H7 (cell line): Measurements from ENCODE around the gene COL8A1. TPM values are rescaled to one million over a fixed set of nuclear protein-coding genes. Genes with fewer than 3 reads are reported as not detected.

Experiments
- DNase-seq: peaks from one replicate; pipeline ENCODE4 v3.0.0; 2012
- H3K27me3 ChIP-seq: 2 replicates; pipeline ENCODE4 v1.6.0; 2011; ENCODE audit warnings: mild to moderate bottlenecking, low read length; ENCODE audit not compliant: control insufficient read depth, insufficient read depth
- H3K36me3 ChIP-seq: replicated peaks from 2 replicates; pipeline ENCODE4 v1.5.1; 2011; ENCODE audit warnings: low read length; ENCODE audit not compliant: control insufficient read depth, insufficient read depth
- H3K4me3 ChIP-seq: 2 replicates; pipeline ENCODE4 v1.5.1; 2011; ENCODE audit warnings: low read depth, mild to moderate bottlenecking, control low read depth, low read length, moderate library complexity; ENCODE audit not compliant: insufficient read depth
- total RNA-seq: library from RNA; depleted of rRNA; stranded (reverse); fragments of >200 nt; shearing (Covaris generic); gene quantifications from 2 replicates; pipeline ENCODE4 v1.2.3, GENCODE V29; 2014

COL8A1 gene
- total RNA-seq, 1 experiment from 2014 or later: 0.59 TPM

DNA sequence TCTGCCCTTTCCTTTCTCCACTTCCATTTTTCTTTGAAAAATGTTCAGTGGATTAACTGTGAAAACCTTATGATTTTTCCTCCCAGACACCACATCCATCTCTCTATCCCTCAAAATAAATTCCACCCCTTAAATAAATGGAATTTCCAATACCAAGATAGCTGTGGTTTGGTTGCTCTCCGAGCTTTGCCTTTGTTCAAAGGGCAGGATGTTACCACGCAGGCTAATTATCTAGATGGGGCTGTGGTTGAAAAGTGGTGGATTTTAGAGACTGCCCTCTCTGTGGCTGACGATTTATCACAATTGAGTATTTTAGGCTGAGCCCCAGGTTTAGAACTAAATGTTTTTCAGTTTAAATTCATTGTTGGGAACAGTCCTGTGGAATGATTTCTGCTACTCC, 142.4 kb downstream of the COL8A1 start:
- DNase-seq: no peak
- Histone ChIP-seq H3K4me3 (no peak overlapping the region), H3K36me3 (no peaks in the 10 kb centered on the region), H3K27me3 (no peaks in the 10 kb centered on the region)

GRCh38 chr3:99781761-99782160, 143.4 kb downstream of the COL8A1 start:
- H3K4me3 ChIP-seq: no peak overlapping the region
- no peaks in the 10 kb centered on the region for H3K36me3 ChIP-seq
- no peak for DNase-seq
- H3K27me3 ChIP-seq: no peaks in the 10 kb centered on the region

DNA sequence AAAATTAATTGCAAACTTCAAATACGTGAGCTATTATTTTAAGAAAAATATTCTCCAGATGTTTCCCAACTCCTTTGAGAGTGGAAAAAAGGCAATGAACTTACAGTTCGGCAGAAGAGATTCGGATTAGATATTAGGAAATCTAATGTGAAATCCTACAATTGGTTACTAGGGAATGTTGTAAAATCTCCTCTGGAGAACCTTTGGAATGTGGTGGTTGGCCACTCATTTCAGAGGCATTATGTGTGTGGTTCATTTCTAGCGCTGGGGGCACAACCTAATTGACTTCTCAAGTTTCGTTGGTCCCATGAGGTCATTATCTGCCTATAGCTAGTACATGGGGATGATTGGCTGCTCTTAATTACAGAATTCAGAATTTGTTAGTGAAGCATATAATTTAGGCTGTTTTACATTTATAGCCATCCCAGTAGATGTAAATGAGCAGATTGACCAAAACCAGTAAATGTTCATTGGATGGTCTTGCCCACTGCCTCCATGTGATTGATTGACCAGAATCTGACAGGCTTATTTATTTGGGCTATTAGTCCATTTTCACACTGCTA, 144.7 kb downstream of the COL8A1 start:
- Histone ChIP-seq H3K36me3 (no peaks in the 10 kb centered on the region), H3K27me3 (no peaks in the 10 kb centered on the region), H3K4me3 (no peak overlapping the region)
- no peak for DNase-seq

- Histone ChIP-seq H3K27me3 (no peaks in the 10 kb centered on the region), H3K4me3 (no peak overlapping the region), H3K36me3 (no peaks in the 10 kb centered on the region)
- DNase-seq: peak; percentile 42
Measured at GRCh38 chr3:99789011-99789721, 150.8 kb downstream of the COL8A1 start.

DNA sequence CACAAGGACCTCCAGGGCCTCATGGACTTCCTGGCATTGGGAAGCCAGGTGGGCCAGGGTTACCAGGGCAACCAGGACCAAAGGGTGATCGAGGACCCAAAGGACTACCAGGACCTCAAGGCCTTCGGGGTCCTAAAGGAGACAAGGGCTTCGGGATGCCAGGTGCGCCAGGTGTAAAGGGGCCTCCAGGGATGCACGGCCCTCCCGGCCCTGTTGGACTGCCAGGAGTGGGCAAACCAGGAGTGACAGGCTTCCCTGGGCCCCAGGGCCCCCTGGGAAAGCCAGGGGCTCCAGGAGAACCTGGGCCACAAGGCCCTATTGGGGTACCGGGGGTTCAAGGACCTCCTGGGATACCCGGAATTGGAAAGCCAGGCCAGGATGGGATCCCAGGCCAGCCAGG, 156.1 kb downstream of the COL8A1 start:
- no peak for DNase-seq
- Histone ChIP-seq H3K27me3 (no peaks in the 10 kb centered on the region), H3K4me3 (no peak overlapping the region), H3K36me3 (no peaks in the 10 kb centered on the region)

DNA sequence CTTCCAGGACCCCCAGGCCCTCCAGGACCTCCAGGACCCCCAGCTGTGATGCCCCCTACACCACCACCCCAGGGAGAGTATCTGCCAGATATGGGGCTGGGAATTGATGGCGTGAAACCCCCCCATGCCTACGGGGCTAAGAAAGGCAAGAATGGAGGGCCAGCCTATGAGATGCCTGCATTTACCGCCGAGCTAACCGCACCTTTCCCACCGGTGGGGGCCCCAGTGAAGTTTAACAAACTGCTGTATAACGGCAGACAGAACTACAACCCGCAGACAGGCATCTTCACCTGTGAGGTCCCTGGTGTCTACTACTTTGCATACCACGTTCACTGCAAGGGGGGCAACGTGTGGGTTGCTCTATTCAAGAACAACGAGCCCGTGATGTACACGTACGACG, 157.2 kb downstream of the COL8A1 start:
- no peak overlapping the region for H3K4me3 ChIP-seq
- no peaks in the 10 kb centered on the region for H3K36me3 ChIP-seq
- H3K27me3 ChIP-seq: no peaks in the 10 kb centered on the region
- DNase-seq: no peak

DNA sequence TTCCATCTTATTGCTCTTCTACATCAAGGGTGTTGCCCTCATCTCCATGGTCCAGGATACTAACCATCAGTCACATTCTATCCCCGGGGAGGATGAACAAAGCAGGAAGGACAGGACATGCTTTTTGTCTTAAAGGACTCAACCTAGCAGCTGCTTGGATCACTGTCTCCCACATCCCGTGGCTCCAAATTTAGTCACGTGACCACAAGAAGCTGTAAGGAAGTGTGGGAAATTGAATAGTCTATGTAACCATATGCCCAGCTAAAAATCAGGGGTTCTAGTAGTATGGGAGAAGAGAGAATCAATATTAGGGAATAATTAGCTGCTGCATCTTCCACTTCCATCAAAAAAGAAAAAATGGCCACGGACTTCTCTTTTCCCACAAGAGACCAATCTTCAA, 161.0 kb downstream of the COL8A1 start:
- no peak overlapping the region for H3K4me3 ChIP-seq
- DNase-seq: no peak
- H3K27me3 ChIP-seq: no peaks in the 10 kb centered on the region
- H3K36me3 ChIP-seq: no peaks in the 10 kb centered on the region

DNA sequence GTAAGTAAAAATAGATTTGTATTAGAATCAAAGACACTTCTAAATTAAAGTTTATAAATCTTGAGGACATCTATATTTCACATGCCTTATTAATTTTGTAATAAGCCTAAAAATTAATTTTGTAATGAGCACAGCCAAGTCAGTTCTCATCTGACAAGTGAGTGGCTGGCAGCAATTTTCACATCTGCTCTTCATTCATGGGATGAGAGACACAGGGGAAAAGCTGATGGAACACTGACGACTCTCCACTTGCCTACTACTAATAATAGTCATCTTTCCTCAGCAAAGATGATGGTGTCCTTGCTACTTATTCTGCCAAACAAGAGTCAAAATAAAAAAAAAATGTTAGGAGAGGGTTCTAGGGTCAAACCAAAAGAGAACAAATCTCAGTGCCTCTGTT, 164.9 kb downstream of the COL8A1 start:
- no peak for DNase-seq
- H3K27me3 ChIP-seq: no peaks in the 10 kb centered on the region
- no peak overlapping the region for H3K4me3 ChIP-seq
- H3K36me3 ChIP-seq: no peaks in the 10 kb centered on the region; the same call in 1 of the 2 replicates

GRCh38 chr3:99805160-99805559, 166.8 kb downstream of the COL8A1 start:
- Histone ChIP-seq H3K4me3 (no peak overlapping the region), H3K27me3 (no peaks in the 10 kb centered on the region), H3K36me3 (no peaks in the 10 kb centered on the region; the same call in 1 of the 2 replicates)
- no peak for DNase-seq

DNA sequence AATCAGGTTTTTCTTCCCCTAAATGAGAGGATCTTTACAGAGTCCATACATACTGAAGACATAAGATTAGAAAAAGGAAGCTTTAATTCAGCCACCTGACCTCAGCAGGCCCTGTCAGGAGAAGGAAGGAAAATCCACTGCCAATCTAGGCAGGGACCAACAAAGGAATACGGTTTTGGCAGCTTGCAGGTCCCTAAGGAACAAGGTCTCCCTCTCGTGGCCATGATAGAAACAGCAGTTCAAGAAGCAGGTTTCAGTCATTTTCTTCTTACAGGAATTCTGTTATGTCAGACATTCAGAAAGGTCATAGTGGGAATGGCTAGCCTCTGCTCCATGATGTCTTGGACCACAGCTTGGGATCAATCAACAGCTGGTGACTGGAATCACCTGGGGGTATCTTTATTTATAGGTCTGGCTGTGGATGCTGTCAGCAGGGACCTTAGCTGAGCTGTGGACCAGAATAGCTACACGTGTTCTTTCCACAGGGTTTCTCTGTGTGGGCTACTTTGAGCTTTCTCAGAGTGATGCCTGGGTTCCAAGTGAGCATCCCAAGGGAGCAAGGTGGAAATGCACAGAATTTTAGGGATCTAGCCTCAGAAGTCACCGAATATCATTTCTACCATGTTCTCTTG, 169.9 kb downstream of the COL8A1 start:
- Histone ChIP-seq H3K4me3 (no peak overlapping the region), H3K27me3 (no peaks in the 10 kb centered on the region), H3K36me3 (no peaks in the 10 kb centered on the region; the same call in 1 of the 2 replicates)
- peak; percentile 64 for DNase-seq

DNA sequence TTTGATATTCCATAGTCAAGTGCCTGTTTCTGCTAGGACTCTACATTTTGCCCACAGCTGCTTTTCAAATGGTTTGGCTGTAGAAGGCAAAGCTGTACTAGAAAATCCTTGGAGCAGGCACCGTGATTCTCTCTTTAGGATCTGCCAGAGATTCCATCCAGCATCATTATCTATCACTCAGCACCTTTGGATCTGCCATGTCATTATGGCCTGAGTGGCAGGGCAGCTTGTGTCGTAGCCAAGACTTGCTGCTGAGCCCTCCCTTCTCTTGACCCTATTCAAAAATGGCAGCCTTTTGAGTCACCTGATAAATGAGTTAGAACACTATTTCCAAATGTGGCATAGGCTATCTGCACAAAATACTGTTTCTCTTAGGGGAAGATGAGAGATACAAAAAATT, 171.2 kb downstream of the COL8A1 start:
- Histone ChIP-seq H3K27me3 (no peaks in the 10 kb centered on the region), H3K4me3 (no peak overlapping the region), H3K36me3 (no peaks in the 10 kb centered on the region; the same call in 1 of the 2 replicates)
- no peak for DNase-seq

DNA sequence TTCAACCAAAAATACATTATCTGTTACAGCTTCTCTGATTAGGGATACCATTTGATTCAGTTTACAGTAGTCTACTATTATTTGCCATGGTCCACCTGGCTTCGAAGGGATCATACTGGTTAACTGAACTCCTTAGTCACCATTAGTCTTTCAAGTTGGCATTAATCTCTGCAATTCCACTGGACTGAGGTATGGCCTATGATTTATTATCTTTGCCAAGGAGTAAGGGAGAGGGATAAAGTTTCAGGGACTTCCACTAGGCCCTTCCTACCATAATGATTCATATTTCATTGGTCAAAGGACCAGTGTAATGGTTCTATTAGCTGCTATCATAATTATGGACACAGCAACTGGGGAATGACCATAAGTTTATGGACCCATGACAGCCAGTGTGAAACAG, 172.0 kb downstream of the COL8A1 start:
- DNase-seq: no peak
- H3K4me3 ChIP-seq: no peak overlapping the region
- H3K27me3 ChIP-seq: no peaks in the 10 kb centered on the region
- no peaks in the 10 kb centered on the region for H3K36me3 ChIP-seq

GRCh38 chr3:99817047-99817436, 178.6 kb downstream of the COL8A1 start:
- H3K27me3 ChIP-seq: no peaks in the 10 kb centered on the region
- no peaks in the 10 kb centered on the region for H3K36me3 ChIP-seq
- peak; percentile 27 for DNase-seq
- peak overlapping the region; percentile 96 for H3K4me3 ChIP-seq

- H3K27me3 ChIP-seq: no peaks in the 10 kb centered on the region
- DNase-seq: peak; percentile 86
- peak within 1 kb of the TSS; percentile 96 for H3K4me3 ChIP-seq
- H3K36me3 ChIP-seq: no peaks in the 10 kb centered on the region
Measured at GRCh38 chr3:99817437-99818240, 179.2 kb downstream of the COL8A1 start, which contains the start of gene CMSS1. TSS of gene CMSS1 (plus strand) at chr3:99817862.
